ENCODE measurements around the gene DIPK1A.

GRCh38 chr1:92795166-92795565 is 166.1 kb downstream of the DIPK1A start:
- TF ChIP-seq MZF1 (tag by site-specific recombination; IDR thresholded peaks at IDR 0.05; ENCODE audit: borderline replicate concordance) = no peak
- TF ChIP-seq, protein P1, sequence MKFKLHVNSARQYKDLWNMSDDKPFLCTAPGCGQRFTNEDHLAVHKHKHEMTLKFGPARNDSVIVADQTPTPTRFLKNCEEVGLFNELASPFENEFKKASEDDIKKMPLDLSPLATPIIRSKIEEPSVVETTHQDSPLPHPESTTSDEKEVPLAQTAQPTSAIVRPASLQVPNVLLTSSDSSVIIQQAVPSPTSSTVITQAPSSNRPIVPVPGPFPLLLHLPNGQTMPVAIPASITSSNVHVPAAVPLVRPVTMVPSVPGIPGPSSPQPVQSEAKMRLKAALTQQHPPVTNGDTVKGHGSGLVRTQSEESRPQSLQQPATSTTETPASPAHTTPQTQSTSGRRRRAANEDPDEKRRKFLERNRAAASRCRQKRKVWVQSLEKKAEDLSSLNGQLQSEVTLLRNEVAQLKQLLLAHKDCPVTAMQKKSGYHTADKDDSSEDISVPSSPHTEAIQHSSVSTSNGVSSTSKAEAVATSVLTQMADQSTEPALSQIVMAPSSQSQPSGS (tag by site-specific recombination; IDR thresholded peaks at IDR 0.05; ENCODE audit: low read depth) = no peak
- TF ChIP-seq CTCF (tag by site-specific recombination; IDR thresholded peaks at IDR 0.05) = no peak
- no peak for TF ChIP-seq ZBTB11 (tag by site-specific recombination; conservative IDR thresholded peaks at IDR 0.05; ENCODE audit: low read depth)
- no peak for TF ChIP-seq ZNF302 (tag by site-specific recombination; IDR thresholded peaks at IDR 0.05; ENCODE audit: low read depth)
- no peak for TF ChIP-seq YY1 (tag by site-specific recombination; IDR thresholded peaks at IDR 0.05)

Data from HEK293 (cell line).